SK-N-SH (cell line): ENCODE results near the gene MAN1A1. TPM values are rescaled to one million over a fixed set of nuclear protein-coding genes. Genes with fewer than 3 reads are reported as not detected.

ENCODE experiments used
- CTCF ChIA-PET: fragments of 300-600, 350-600 bp; formaldehyde crosslinking; extraction: SDS; loops from one replicate; lab custom pipeline; 2021; lab: Yijun Ruan, JAX
- POLR2A ChIA-PET: fragments of 350-600 bp; sonication (Branson Sonifier 250); formaldehyde crosslinking; extraction: SDS; loops from one replicate; lab custom pipeline; 2020; ENCODE audit warnings: antibody characterized with exemption, inconsistent platforms; lab: Yijun Ruan, JAX
- DNase-seq: peaks from one replicate; pipeline ENCODE4 v3.0.0; 2012
- H2AFZ ChIP-seq: fragments of 200-600 bp; sonication (generic); 2 replicates; pipeline ENCODE4 v1.8.1; 2016; ENCODE audit warnings: antibody characterized with exemption, mild to moderate bottlenecking, low read depth
- H3F3A ChIP-seq: fragments of 200-600 bp; sonication (generic); replicated peaks from 2 replicates; pipeline ENCODE3; 2016; ENCODE audit warnings: antibody characterized with exemption, mild to moderate bottlenecking; ENCODE audit not compliant: insufficient read depth
- H3K27ac ChIP-seq, 2 experiments: fragments of 200-500 bp in 1 of 2; fragments of 200-600 bp in 1 of 2; sonication (Bioruptor generic) in 1 of 2; sonication (generic), shearing (Covaris generic) in 1 of 2; 2 replicates each; pipeline versions ENCODE4 v1.5.1 to v1.6.1; 2014 to 2016; ENCODE audit warnings: low read depth in 2 of 2, inconsistent platforms in 1 of 2, low read length in 1 of 2, mild to moderate bottlenecking in 1 of 2, mixed read lengths in 1 of 2
- H3K27me3 ChIP-seq: fragments of 200-600 bp; sonication (generic), shearing (Covaris generic); 2 replicates; pipeline ENCODE4 v1.6.1; 2016; ENCODE audit warnings: mixed run types; ENCODE audit not compliant: insufficient read depth
- H3K36me3 ChIP-seq, 2 experiments: fragments of 200-500 bp in 1 of 2; fragments of 200-600 bp in 1 of 2; sonication (Bioruptor generic) in 1 of 2; sonication (generic) in 1 of 2; replicated peaks in 1 of 2; 2 replicates each; pipeline versions ENCODE3 to v1.5.1; 2014 to 2016; ENCODE audit warnings: low read length in 1 of 2, mild to moderate bottlenecking in 1 of 2; ENCODE audit not compliant: insufficient read depth in 2 of 2, control insufficient read depth in 1 of 2
- H3K4me1 ChIP-seq, 2 experiments: fragments of 200-500 bp in 1 of 2; fragments of 200-600 bp in 1 of 2; sonication (Bioruptor generic) in 1 of 2; sonication (generic), shearing (Covaris generic) in 1 of 2; 2 replicates each; pipeline versions ENCODE4 v1.5.1 to v1.6.1; 2014 to 2016; ENCODE audit warnings: low read depth in 1 of 2, low read length in 1 of 2, mixed run types in 1 of 2; ENCODE audit not compliant: insufficient read depth in 2 of 2, control insufficient read depth in 1 of 2
- H3K4me2 ChIP-seq: fragments of 200-600 bp; sonication (generic), shearing (Covaris generic); 2 replicates; pipeline ENCODE4 v1.6.1; 2017; ENCODE audit warnings: mixed run types
- H3K4me3 ChIP-seq, 2 experiments: fragments of 200-500 bp in 1 of 2; fragments of 200-600 bp in 1 of 2; sonication (Bioruptor generic) in 1 of 2; sonication (generic), shearing (Covaris generic) in 1 of 2; 2 replicates each; pipeline versions ENCODE4 v1.5.1 to v1.8.1; 2014 to 2016; ENCODE audit warnings: low read depth in 2 of 2, inconsistent platforms in 1 of 2, low read length in 1 of 2, mild to moderate bottlenecking in 1 of 2, mixed read lengths in 1 of 2, moderate library complexity in 1 of 2
- H3K79me2 ChIP-seq: fragments of 200-600 bp; sonication (generic); 2 replicates; pipeline ENCODE4 v1.8.1; 2017; ENCODE audit warnings: mild to moderate bottlenecking; ENCODE audit not compliant: insufficient read depth
- H3K9ac ChIP-seq: fragments of 200-600 bp; sonication (generic); 2 replicates; pipeline ENCODE4 v1.6.1; 2017; ENCODE audit warnings: mixed run types
- H3K9me2 ChIP-seq: fragments of 200-600 bp; sonication (generic); 2 replicates; pipeline ENCODE4 v1.6.1; 2017; ENCODE audit warnings: mixed run types
- H3K9me3 ChIP-seq: fragments of 200-600 bp; sonication (generic); 2 replicates; pipeline ENCODE4 v1.6.1; 2017; ENCODE audit warnings: mixed run types, mild to moderate bottlenecking, moderate library complexity
- H4K20me1 ChIP-seq: fragments of 200-600 bp; sonication (generic); 2 replicates; pipeline ENCODE4 v1.6.1; 2017; ENCODE audit warnings: mild to moderate bottlenecking, mixed run types; ENCODE audit not compliant: insufficient read depth
- CHD2 ChIP-seq: fragments of 150-350 bp; IDR thresholded peaks from 2 replicates; pipeline ENCODE4 v1.6.1; 2018; ENCODE audit warnings: low read length; ENCODE audit not compliant: partially characterized antibody
- ELF1 ChIP-seq: IDR thresholded peaks from 2 replicates; pipeline ENCODE4 v1.4.0; 2012
- FOSL2 ChIP-seq: IDR thresholded peaks from 2 replicates; pipeline ENCODE4 v1.4.0; 2012; ENCODE audit warnings: low read depth, mild to moderate bottlenecking, moderate library complexity, borderline replicate concordance
- FOXJ3 ChIP-seq: sonication (generic); formaldehyde crosslinking; IDR thresholded peaks from 2 replicates; pipeline ENCODE4 v1.5.1; 2020; ENCODE audit warnings: mild to moderate bottlenecking, missing genetic modification reagents
- FOXM1 ChIP-seq: IDR thresholded peaks from 2 replicates; pipeline ENCODE4 v1.4.0; 2012; ENCODE audit warnings: low read depth, mild to moderate bottlenecking
- GABPA ChIP-seq: IDR thresholded peaks from 2 replicates; pipeline ENCODE4 v1.4.0; 2012; ENCODE audit warnings: low read depth, mild to moderate bottlenecking
- MAX ChIP-seq: IDR thresholded peaks from 2 replicates; pipeline ENCODE4 v1.4.0; 2012; ENCODE audit warnings: low read depth
- NFIC ChIP-seq: IDR thresholded peaks from 2 replicates; pipeline ENCODE4 v1.4.0; 2012; ENCODE audit warnings: borderline replicate concordance
- NRF1 ChIP-seq: IDR thresholded peaks from 2 replicates; pipeline ENCODE4 v1.6.1; 2012; ENCODE audit warnings: low read depth, mild to moderate bottlenecking, low read length
- PBX3 ChIP-seq: IDR thresholded peaks from 2 replicates; pipeline ENCODE4; 2012
- RFX5 ChIP-seq: IDR thresholded peaks from 2 replicates; pipeline ENCODE4 v1.6.1; 2012; ENCODE audit warnings: mild to moderate bottlenecking, improper control_type of control experiment, low read length
- SMC3 ChIP-seq: IDR thresholded peaks from 2 replicates; pipeline ENCODE4 v1.6.1; 2012; ENCODE audit warnings: low read depth, low read length, improper control_type of control experiment
- TAF1 ChIP-seq: IDR thresholded peaks from 2 replicates; pipeline ENCODE4 v1.6.1; 2012; ENCODE audit warnings: low read depth, mild to moderate bottlenecking, low read length, moderate library complexity, borderline replicate concordance
- USF2 ChIP-seq: fragments of 150-350 bp; IDR thresholded peaks from 2 replicates; pipeline ENCODE4 v1.6.1; 2017; ENCODE audit warnings: antibody characterized with exemption, low read length, low read depth, borderline replicate concordance
- WGBS: methylation state at CpG from one replicate; pipeline ENCODE4 v1.1.6; 2017; ENCODE audit warnings: low lambda C conversion rate; 5-methylcytosine and 5-hydroxymethylcytosine counted together
- polyA plus RNA-seq, 3 experiments: library from polyadenylated mRNA; depleted of rRNA; stranded (reverse); fragments of >200 nt; gene quantifications; 2 replicates each; pipeline ENCODE4 v1.2.3, GENCODE V29; 2012

Gene MAN1A1
- polyA plus RNA-seq, 1 of the 3 experiments (the other 2 are of a cell fraction), result 28.0 TPM

- CTCF ChIA-PET, result interaction anchor here (0.6 to 2.0 kb wide), 2 partner anchors 14 to 164 kb away, joined by 3 to 6 read pairs; no protein-coding TSS in a partner anchor
Measured at GRCh38 chr6:119312441-119312840, 37.1 kb downstream of the MAN1A1 start.

GRCh38 chr6:119311514-119312142 lies 37.9 kb downstream of the MAN1A1 start:
- no peaks in the 10 kb centered on the region for H3K9me2 ChIP-seq
- H3K9me3 ChIP-seq, result no peaks in the 10 kb centered on the region
- peaks cover 1 to 2% of the 10 kb centered on the region in 2 experiments for H3K36me3 ChIP-seq
- peaks cover 12 to 18% of the 10 kb centered on the region in 2 experiments; a peak in 3 of 4 replicates for H3K4me1 ChIP-seq
- ChIA-PET POLR2A (no interaction called here), CTCF (interaction anchor here (2.0 kb wide), 1 partner anchor 163 kb away, joined by 6 read pairs; no protein-coding TSS in a partner anchor)
- H3K4me3 ChIP-seq, result no peak overlapping the region
- peaks cover 30% of the 10 kb centered on the region for H3F3A ChIP-seq
- H3K9ac ChIP-seq, result no peak overlapping the region
- H4K20me1 ChIP-seq, result no peaks in the 10 kb centered on the region
- 93% methylated on average over 8 of the region's 8 CpGs for WGBS
- TF ChIP-seq PBX3 (no peak), FOXJ3 (CRISPR knock-in tag) (no peak), NRF1 (no peak), MAX (no peak), SMC3 (no peak), USF2 (no peak), FOXM1 (no peak), CHD2 (no peak), GABPA (no peak), ELF1 (no peak), NFIC (no peak)
- no peak overlapping the region for H3K4me2 ChIP-seq
- H3K27ac ChIP-seq, result no peak overlapping the region
- H3K27me3 ChIP-seq, result no peaks in the 10 kb centered on the region
- no peaks in the 10 kb centered on the region for H3K79me2 ChIP-seq
- no peak overlapping the region for H2AFZ ChIP-seq
- no peak for DNase-seq

More at GRCh38 chr6:119312441-119312840, 37.1 kb downstream of the MAN1A1 start:
- H3K79me2 ChIP-seq, result no peaks in the 10 kb centered on the region
- H3K36me3 ChIP-seq, result peaks cover 0 to 2% of the 10 kb centered on the region in 2 experiments
- H3K4me1 ChIP-seq, result peaks cover 12 to 13% of the 10 kb centered on the region in 2 experiments; a peak in 3 of 4 replicates
- H3K27me3 ChIP-seq, result no peaks in the 10 kb centered on the region
- peaks cover 26% of the 10 kb centered on the region for H3F3A ChIP-seq
- H4K20me1 ChIP-seq, result no peaks in the 10 kb centered on the region
- H3K4me2 ChIP-seq, result no peak overlapping the region
- H3K9me3 ChIP-seq, result no peaks in the 10 kb centered on the region
- WGBS, result 99% methylated on average over 4 of the region's 4 CpGs
- no peak overlapping the region for H2AFZ ChIP-seq
- no peak overlapping the region for H3K4me3 ChIP-seq
- POLR2A ChIA-PET, result no interaction called here
- no peak for DNase-seq
- TF ChIP-seq TAF1, result no peak
- TF ChIP-seq RFX5, result no peak
- no peak for TF ChIP-seq FOSL2
- TF ChIP-seq USF2, result no peak
- H3K9ac ChIP-seq, result no peak overlapping the region
- H3K27ac ChIP-seq, result no peak overlapping the region
- no peaks in the 10 kb centered on the region for H3K9me2 ChIP-seq
